Prostate gland (tissue), 2 donors: Measurements from ENCODE around the gene ASS1. TPM values are rescaled to one million over a fixed set of nuclear protein-coding genes. Genes with fewer than 3 reads are reported as not detected.

Experiments used
- DNase-seq: peaks from one replicate; pipeline ENCODE4 v3.0.0-alpha.2; 2019; ENCODE audit warnings: low spot score
- H3K27ac ChIP-seq, 2 donors: fragments of 200-600 bp; sonication (generic); 2 replicates each; pipeline ENCODE4 v1.5.1; 2017 to 2019
- H3K27me3 ChIP-seq: fragments of 200-600 bp; sonication (generic); replicated peaks from 2 replicates; pipeline ENCODE4 v1.5.1; 2019; ENCODE audit not compliant: insufficient read depth
- H3K36me3 ChIP-seq, 2 donors: fragments of 200-600 bp; sonication (generic); 1 replicate in 1 of 2; 2 replicates in 1 of 2; pipeline versions ENCODE4 v1.5.1 to v1.8.1; 2017 to 2019
- H3K4me1 ChIP-seq: fragments of 200-600 bp; sonication (generic); replicated peaks from 2 replicates; pipeline ENCODE4 v1.5.1; 2019
- H3K4me3 ChIP-seq, 2 donors: fragments of 200-600 bp; sonication (generic); 2 replicates each; pipeline ENCODE4 v1.5.1; 2017 to 2019
- H3K9me3 ChIP-seq: fragments of 200-600 bp; sonication (generic); 2 replicates; pipeline ENCODE4 v1.5.1; 2017
- CTCF ChIP-seq, 4 experiments: fragments of 200-600 bp in 2 of 4; fragments of 450-650 bp in 2 of 4; sonication (generic) in 2 of 4; IDR thresholded peaks; 1 replicate in 3 of 4; 2 replicates in 1 of 4; pipeline ENCODE4 v1.5.1; 2016 to 2019; ENCODE audit warnings: antibody characterized with exemption in 4 of 4, mild to moderate bottlenecking in 2 of 4, moderate library complexity in 2 of 4
- POLR2A ChIP-seq: fragments of 450-650 bp; IDR thresholded peaks from one replicate; pipeline ENCODE4 v1.6.1; 2016; ENCODE audit warnings: antibody characterized with exemption, mild to moderate bottlenecking
- POLR2AphosphoS5 ChIP-seq: sonication (generic); formaldehyde crosslinking; IDR thresholded peaks from one replicate; pipeline ENCODE4 v1.6.1; 2017; ENCODE audit warnings: antibody characterized with exemption
- WGBS: methylation state at CpG from one replicate; pipeline ENCODE4 v1.1.5; 2018; 5-methylcytosine and 5-hydroxymethylcytosine counted together
- intact Hi-C: fragments of 100-400 bp; cut with DNase I; formaldehyde crosslinking; loops from one replicate; pipeline ENCODE4 v1.14.2; 2022
- total RNA-seq, 2 donors: library from RNA; depleted of rRNA; stranded (reverse); fragments of >200 nt; gene quantifications; one replicate each; pipeline ENCODE4 v1.1.0, GENCODE V29; 2016

ASS1 gene
- total RNA-seq, 2 donors from 2014 or later, result 59.4 to 228 TPM

- H3K36me3 ChIP-seq, result no peaks in the 10 kb centered on the region
- intact Hi-C loops, result no loop called here
- 88% methylated on average over 15 of the region's 16 CpGs for WGBS
Measured at GRCh38 chr9:130480673-130481072, 35.9 kb downstream of the ASS1 start.

GRCh38 chr9:130482463-130482862, 37.7 kb downstream of the ASS1 start:
- Histone ChIP-seq H3K36me3 (no peaks in the 10 kb centered on the region), H3K27ac (no peak overlapping the region), H3K9me3 (no peaks in the 10 kb centered on the region), H3K4me3 (no peak overlapping the region), H3K4me1 (no peaks in the 10 kb centered on the region), H3K27me3 (no peaks in the 10 kb centered on the region)
- no peak for TF ChIP-seq CTCF (IDR thresholded peaks at IDR 0.05)
- no peak for DNase-seq
- WGBS, result 73% methylated on average over 5 of the region's 5 CpGs
- intact Hi-C loops, result no loop called here

More at GRCh38 chr9:130480673-130481072, 35.9 kb downstream of the ASS1 start:
- H3K4me1 ChIP-seq, result no peaks in the 10 kb centered on the region
- DNase-seq, result no peak
- H3K9me3 ChIP-seq, result no peaks in the 10 kb centered on the region
- H3K27me3 ChIP-seq, result no peaks in the 10 kb centered on the region
- H3K27ac ChIP-seq, result no peak overlapping the region
- H3K4me3 ChIP-seq, result no peak overlapping the region
- TF ChIP-seq POLR2A, result no peak
- no peak for TF ChIP-seq POLR2AphosphoS5
- no peak for TF ChIP-seq CTCF (IDR thresholded peaks at IDR 0.05)

DNA sequence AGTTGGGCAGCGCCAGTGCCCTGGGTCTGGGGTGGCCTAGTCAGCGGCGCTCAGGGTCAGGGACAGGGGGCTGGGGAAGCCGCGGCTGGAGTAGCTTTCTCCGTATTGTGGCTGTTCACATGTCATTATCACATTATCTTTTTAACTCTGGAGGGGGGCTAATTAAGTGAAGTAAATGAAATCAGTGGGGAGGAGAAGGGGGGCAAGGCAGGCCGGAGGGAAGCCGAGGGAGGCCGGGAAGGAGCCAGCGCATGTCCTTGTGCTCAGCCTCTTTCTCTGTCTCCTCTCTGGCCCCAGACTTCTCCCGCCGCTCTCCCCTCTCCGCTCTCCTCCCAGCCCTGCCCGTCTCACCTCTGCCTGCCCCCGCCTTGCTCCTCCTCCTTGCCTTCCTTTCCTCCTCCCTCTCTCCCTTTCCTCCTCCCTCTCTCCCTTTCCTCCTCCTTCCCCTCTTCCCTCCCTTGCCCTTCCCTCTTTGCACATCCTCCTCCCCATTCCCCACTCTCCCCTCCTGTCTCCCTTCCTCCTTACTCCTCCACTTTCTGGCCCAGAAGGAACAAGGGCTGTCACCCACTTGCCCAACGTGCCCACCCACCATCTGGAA, 38.7 kb downstream of the ASS1 start:
- no peak for TF ChIP-seq CTCF (IDR thresholded peaks at IDR 0.05)
- TF ChIP-seq POLR2A, result no peak
- TF ChIP-seq POLR2AphosphoS5, result no peak
- no peaks in the 10 kb centered on the region for H3K36me3 ChIP-seq
- no peak overlapping the region for H3K27ac ChIP-seq
- H3K4me1 ChIP-seq, result no peaks in the 10 kb centered on the region
- H3K9me3 ChIP-seq, result no peaks in the 10 kb centered on the region
- no peak for DNase-seq
- H3K27me3 ChIP-seq, result no peaks in the 10 kb centered on the region
- intact Hi-C loops, result no loop called here
- WGBS, result 54% methylated on average over 16 of the region's 16 CpGs
- H3K4me3 ChIP-seq, result no peak overlapping the region

- Histone ChIP-seq H3K27me3 (no peaks in the 10 kb centered on the region), H3K27ac (no peak overlapping the region), H3K4me3 (no peak overlapping the region), H3K4me1 (no peaks in the 10 kb centered on the region), H3K36me3 (no peaks in the 10 kb centered on the region), H3K9me3 (no peaks in the 10 kb centered on the region)
- 82% methylated on average over 21 of the region's 21 CpGs for WGBS
- intact Hi-C loops, result no loop called here
- TF ChIP-seq POLR2A (no peak), CTCF (IDR thresholded peaks at IDR 0.05) (no peak), POLR2AphosphoS5 (no peak)
- no peak for DNase-seq
Measured at GRCh38 chr9:130484362-130485072, 39.8 kb downstream of the ASS1 start.

- 97% methylated on average over 6 of the region's 6 CpGs for WGBS
Measured at GRCh38 chr9:130486103-130486502, 41.3 kb downstream of the ASS1 start.

More at GRCh38 chr9:130486103-130486502, 41.3 kb downstream of the ASS1 start:
- Histone ChIP-seq H3K36me3 (no peaks in the 10 kb centered on the region), H3K27me3 (no peaks in the 10 kb centered on the region), H3K4me3 (no peak overlapping the region), H3K27ac (no peak overlapping the region), H3K9me3 (no peaks in the 10 kb centered on the region), H3K4me1 (no peaks in the 10 kb centered on the region)
- intact Hi-C loops, result no loop called here
- TF ChIP-seq CTCF (IDR thresholded peaks at IDR 0.05) (no peak), POLR2AphosphoS5 (no peak), POLR2A (no peak)
- no peak for DNase-seq
